OCI-LY3 (cell line): ENCODE results near the gene NLK.

Source experiments
- EZH2phosphoT487 ChIP-seq: fragments of 200-600 bp; shearing (Covaris generic); IDR thresholded peaks from 2 replicates; pipeline ENCODE4 v1.6.1; 2018; ENCODE audit warnings: antibody characterized with exemption, mixed run types, low read depth
- TF ChIP-seq, protein P1 (sequence below): fragments of 200-600, 300-600 bp; sonication (generic); IDR thresholded peaks from 2 replicates; pipeline ENCODE4 v1.5.1; 2014; ENCODE audit warnings: antibody characterized with exemption, low read length, low read depth

DNA sequence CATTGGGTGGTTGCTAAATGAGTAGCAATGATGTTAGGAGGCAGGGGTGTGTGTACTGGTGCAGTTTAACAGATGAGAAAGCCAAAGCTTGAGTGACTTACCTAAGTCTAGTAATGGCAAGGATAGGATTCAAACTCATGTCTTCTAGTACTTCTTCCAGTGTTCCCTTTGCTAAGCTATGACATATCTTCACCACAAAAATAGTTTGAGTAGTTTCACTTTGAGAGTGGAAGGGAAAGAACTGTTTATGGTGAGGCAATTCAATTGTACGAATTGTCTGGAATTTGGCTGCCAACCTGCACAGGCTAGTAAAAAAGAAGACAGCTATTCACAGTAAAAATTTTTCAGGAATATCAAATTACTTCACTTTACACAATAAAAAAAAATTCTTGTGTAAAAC lies 138.0 kb downstream of the NLK start:
- TF ChIP-seq, protein P1, sequence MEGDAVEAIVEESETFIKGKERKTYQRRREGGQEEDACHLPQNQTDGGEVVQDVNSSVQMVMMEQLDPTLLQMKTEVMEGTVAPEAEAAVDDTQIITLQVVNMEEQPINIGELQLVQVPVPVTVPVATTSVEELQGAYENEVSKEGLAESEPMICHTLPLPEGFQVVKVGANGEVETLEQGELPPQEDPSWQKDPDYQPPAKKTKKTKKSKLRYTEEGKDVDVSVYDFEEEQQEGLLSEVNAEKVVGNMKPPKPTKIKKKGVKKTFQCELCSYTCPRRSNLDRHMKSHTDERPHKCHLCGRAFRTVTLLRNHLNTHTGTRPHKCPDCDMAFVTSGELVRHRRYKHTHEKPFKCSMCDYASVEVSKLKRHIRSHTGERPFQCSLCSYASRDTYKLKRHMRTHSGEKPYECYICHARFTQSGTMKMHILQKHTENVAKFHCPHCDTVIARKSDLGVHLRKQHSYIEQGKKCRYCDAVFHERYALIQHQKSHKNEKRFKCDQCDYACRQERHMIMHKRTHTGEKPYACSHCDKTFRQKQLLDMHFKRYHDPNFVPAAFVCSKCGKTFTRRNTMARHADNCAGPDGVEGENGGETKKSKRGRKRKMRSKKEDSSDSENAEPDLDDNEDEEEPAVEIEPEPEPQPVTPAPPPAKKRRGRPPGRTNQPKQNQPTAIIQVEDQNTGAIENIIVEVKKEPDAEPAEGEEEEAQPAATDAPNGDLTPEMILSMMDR = no peak
- no peak for TF ChIP-seq EZH2phosphoT487
